Measurements from ENCODE around the gene MRE11.

Gene MRE11

GRCh38 chr11:94493281-94494125 is at the start of gene MRE11, which contains the start of gene ANKRD49:
Gene MRE11 (minus strand): TSS chr11:94493844. CDS start chr11:94492801, 1,043 bp downstream.
Gene ANKRD49 (plus strand): TSS chr11:94493984. CDS start chr11:94496694, 2,710 bp downstream.
- peak; percentile 99 for DNase-seq (ENCODE audit: low read depth)

DNA sequence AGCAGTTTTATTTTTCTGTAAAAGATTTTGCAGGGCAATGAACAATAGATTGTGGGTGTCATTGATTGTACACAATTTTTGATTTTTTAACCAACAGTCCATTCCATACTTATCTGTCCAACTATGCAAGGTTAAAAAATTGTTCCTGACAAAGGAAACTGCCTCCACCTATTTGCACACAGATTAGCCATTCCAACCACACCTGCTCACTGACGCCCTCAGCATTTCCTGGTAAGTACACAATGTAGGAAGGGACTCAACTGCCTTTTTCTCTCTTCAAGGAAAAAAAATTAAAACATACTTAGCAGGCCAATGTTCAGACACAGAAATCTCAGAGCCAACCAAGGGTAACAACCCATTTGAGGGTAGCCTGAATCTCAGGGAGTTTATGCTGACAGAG is 45.8 kb upstream of the MRE11 start:
- DNase-seq (ENCODE audit: low read depth): no peak

- peak; percentile 85 for DNase-seq (ENCODE audit: low read depth)
Observed at GRCh38 chr11:94537031-94537600, 43.5 kb upstream of the MRE11 start.

DNA sequence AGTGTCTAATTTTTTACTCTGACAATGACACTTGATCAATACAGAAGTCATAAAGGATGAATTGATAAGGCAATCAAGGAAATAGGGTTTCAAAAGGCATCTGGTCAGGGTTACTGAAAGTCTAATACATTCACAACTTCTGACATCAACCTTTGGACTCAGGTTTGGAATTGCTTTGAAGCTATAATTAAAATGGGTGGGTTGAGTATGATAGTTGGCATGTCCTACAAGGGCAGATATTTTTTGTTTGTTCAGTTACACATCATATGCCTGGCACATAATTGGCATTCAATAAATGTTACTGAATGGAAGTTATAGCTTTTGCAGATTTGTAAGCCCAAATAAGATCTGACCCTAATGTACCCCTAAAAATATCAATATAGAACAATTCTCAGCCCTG is 42.7 kb upstream of the MRE11 start:
- no peak for DNase-seq (ENCODE audit: low read depth)

GRCh38 chr11:94533696-94534630 is 40.3 kb upstream of the MRE11 start:
- no peak for DNase-seq (ENCODE audit: low read depth)

DNA sequence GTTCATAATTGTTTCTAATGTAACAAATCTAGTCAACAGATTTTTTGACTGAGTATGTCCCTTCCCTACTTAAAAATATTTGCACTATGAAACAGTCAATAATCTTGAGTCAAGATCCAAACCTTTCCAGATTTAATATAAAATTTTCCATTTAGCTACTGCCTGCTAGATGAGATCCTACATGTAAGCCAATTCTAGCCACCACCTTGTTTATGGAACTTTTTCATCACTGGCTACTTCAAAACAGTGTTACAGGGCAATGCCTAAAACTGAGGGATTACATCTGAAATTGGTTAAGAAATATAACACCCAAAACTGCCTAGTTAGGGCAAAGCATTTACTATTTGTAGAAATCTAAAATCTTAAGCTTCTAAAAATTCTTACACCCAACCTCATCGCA is 39.6 kb upstream of the MRE11 start:
- no peak for DNase-seq (ENCODE audit: low read depth)

- DNase-seq (ENCODE audit: low read depth): no peak
Observed at GRCh38 chr11:94532211-94532610, 38.6 kb upstream of the MRE11 start.

DNA sequence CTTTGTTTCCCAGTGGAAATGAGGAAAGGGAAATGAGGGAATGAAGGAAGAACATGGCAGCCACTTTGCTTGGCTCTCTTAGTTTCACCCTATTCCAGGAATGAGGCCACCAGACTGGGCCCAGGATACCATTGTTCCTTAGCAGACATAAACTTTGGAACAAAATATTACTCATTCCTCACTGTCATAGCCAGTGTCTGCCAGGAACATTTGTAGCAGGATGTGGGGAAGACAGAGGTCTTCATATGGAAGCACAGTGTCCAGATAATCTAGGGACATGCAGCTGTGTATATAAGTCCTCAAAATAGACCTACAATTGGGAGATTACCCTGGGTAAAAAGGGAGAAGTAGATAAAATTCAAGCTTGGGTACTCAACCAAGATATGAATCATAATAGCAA is 34.9 kb upstream of the MRE11 start:
- DNase-seq (ENCODE audit: low read depth): no peak

- no peak for DNase-seq (ENCODE audit: low read depth)
Observed at GRCh38 chr11:94526645-94527438, 33.2 kb upstream of the MRE11 start.

DNA sequence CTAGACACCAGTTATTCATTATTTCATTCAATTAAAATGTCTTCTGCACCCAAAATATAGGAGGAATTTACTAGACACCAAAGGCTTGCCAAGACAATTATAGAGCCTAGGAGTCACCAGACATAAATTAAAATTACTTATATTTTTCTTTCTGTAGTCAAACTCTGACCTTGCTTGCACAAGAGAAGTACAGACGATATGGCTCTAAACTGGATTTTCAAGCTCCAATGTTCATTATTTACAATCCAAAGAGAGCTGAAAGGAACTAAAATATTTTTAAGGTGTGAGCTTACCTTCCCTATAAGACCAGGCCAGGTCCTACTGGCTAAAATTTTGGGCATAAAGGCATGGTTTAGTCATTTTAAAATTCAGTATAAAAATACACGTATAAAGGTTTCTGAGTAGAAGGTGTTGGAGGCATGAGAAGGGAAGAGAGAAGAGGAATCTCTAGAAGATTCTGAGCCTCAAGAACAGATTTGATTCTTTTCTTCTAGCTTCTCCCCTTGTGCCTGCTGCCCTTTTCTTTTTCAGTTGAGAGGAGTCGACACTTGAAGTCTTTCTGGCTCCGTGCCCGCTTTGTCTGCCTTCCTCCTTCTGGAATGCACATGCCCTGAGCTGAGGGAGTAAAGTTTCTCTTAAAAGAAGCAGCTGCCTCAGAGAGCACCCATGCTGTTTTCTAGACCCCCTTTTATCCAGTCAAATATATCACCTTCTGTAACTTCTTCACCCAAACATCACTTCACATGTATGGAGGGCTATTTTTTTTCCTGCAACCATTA is 32.1 kb upstream of the MRE11 start:
- peak; percentile 73 for DNase-seq (ENCODE audit: low read depth)

GRCh38 chr11:94524341-94524740 is 30.7 kb upstream of the MRE11 start:
- no peak for DNase-seq (ENCODE audit: low read depth)

DNA sequence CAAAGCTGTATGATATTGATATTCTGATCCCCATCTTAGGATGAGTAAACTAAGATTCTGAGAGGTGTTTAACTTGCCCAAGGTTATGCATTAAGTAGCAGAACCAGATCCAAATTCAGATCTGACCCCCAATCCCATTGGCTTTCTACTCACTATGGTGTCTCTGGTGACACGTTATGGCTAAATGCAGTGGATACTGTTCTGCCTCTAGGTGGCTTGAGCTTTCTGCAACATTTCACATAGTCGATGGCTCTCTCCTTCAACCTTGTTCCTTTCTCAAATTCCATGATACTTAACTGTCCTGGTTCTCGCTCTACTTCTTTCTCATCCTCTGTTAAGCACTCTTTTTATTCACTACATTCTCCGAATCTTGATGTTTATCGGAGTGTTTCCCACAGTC is 28.0 kb upstream of the MRE11 start:
- peak; percentile 34 for DNase-seq (ENCODE audit: low read depth)

- DNase-seq (ENCODE audit: low read depth): peak; percentile 33
Observed at GRCh38 chr11:94519478-94520084, 25.9 kb upstream of the MRE11 start.

DNA sequence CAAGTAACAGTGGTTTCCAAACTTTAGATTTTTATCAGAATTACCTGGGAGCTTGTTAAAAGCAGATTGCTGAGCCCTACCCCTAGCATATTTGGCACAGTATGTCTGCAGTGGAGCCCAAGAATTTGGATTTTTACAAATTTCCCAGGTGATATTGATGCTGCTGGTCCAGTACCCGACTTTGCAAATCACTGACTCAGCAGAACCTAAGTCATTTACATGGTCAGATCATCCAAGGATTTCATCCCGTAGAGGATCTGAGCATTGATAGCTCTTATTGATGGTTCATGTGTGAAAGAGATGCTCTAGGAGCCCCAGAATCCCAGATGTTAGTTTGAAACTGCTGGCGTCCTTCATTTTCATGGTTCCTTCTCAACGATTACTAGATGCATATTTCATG is 24.7 kb upstream of the MRE11 start:
- DNase-seq (ENCODE audit: low read depth): no peak

DNA sequence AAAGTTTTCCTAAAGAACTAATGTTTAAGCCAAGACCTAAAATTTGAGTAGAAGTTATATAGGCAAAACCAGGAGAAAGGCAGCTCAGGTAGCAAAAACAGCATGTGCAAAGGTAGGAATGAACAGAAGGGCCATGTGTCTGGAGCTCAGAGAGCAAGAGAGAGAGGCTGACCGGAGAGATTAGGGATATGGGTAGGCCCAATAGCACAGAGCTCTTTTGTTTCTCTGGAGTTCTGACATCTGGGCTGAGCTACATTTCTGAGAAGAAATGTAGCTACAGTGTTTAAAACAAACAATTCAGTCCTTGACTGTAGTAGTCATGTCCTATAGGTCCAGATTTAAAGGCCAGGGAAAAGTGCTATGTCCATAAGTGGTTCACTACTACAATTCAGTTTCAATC is 23.1 kb upstream of the MRE11 start:
- no peak for DNase-seq (ENCODE audit: low read depth)

DNA sequence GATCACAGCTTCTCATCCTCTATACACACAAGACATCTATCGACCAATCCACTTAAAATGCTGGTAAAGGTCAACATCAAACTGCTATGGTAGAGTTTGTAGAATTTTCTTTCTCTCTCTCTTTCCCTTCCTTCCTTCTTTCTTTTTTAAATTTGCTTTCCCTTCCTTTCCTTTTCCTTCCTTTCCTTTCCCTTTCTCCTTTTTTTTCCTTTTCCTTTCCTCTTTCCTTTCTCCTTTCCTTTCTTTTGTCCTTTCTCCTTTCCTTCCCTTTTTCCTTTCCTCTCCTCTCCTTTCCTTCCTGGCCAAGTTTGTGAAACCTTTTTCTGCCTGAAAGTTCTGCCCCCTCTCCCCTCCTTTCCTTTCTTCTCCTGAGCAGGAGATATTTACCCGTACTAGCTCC is 21.8 kb upstream of the MRE11 start:
- no peak for DNase-seq (ENCODE audit: low read depth)

- no peak for DNase-seq (ENCODE audit: low read depth)
Observed at GRCh38 chr11:94513091-94513490, 19.4 kb upstream of the MRE11 start.

DNA sequence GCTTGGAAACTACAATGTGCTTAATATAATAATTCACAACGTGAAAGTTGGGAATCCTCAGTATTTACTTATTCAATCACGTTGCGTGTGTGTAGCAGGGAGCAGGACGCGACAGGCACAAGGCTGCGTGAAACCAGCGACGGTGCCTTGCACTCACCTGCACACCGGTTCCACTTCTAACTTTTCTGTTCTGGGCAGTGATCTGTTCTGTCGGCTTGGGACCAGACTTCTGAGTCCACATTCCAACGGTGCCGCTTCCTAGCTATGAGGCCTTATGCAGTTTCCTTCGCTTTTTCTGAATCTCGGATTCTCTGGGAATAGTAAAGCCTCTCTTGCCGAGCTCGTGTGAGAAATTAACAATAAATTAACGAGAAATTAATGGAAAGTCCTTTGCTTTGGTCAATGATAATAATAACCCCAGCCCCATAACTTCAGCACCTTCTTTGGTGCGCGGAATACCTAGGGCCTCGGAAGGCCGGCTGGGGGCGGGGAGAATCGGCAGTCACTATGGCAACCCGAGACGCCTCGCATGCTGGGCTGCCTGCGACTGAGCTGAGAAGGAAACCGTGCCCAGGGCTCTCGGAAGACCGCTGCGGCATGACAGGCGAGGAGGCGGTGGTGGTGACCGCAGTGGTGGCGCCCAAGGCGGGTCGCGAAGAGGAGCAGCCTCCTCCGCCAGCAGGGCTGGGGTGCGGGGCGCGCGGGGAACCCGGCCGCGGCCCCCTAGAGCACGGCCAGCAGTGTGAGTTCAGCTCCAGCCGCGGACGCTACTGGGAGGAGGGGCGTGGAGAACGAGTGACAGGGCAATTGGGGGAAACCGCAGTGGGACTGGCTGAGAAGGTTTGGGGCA is 18.5 kb upstream of the MRE11 start, which contains the start of gene C11orf97:
TSS of gene C11orf97 (plus strand) at position 530 of the 850 bp plus-strand sequence. CDS start at position 598, 68 bp downstream.
- DNase-seq (ENCODE audit: low read depth): peak; percentile 39

GRCh38 chr11:94507485-94507884 is 13.8 kb upstream of the MRE11 start:
- DNase-seq (ENCODE audit: low read depth): no peak
